ENCODE results near the gene AFF3.
"Not testable (repeated sequence)": the region's sequence is repeated elsewhere in the genome, so short reads cannot be mapped to it uniquely, and the experiment has no call there.

- TF ChIP-seq POLR2A, CTCF (IDR thresholded peaks at IDR 0.05): not testable (repeated sequence)
Measured at GRCh38 chr2:100102466-100103180, 39.8 kb downstream of the AFF3 start.

Measured in stomach (tissue), 4 donors.